ENCODE measurements around the gene UNC50.
A peak's percentile ranks its signal among the peaks of the same experiment; 100 is the strongest.
"Not testable (repeated sequence)": the region's sequence is repeated elsewhere in the genome, so short reads cannot be mapped to it uniquely, and the experiment has no call there.

UNC50 gene

DNA sequence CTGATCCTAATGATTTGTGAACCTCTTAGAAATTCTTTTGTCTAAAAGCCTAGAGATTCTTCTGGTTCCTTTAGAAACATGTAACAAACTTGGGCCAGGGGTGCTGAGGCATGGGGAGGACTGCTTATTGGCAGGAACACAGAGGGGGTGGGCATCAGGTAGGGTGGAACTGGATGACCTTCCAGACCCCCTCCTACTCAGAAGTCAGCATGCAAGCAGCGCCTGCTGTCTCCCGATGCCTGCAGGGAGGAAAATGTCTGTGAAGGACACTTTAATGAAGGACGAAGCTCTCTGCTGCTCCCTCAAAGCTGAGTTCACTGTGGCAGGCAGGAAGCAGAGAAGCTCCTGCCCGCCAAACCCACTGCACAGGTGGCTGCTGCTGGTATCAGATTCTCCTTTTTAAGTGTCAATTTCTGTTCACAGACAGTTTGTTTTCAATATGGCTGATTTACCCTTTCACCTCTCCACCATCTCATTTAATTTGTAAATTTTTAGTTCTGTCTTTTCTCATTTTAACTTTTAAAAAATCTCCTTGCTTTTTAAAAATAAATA lies 19.4 kb upstream of the UNC50 start:
- Histone ChIP-seq H3K27me3 (replicated peaks; ENCODE audit: control insufficient read depth, insufficient read depth, low read length, poor library complexity, severe bottlenecking) (no peaks in the 10 kb centered on the region), H3K4me3 (ENCODE audit: insufficient read depth, low read depth, low read length, poor library complexity, severe bottlenecking) (no peak overlapping the region), H3K9me3 (ENCODE audit: control insufficient read depth, low read length) (no peaks in the 10 kb centered on the region), H3K36me3 (ENCODE audit: control insufficient read depth, insufficient read depth, low read length) (peaks cover 62% of the 10 kb centered on the region), H3K4me1 (ENCODE audit: control insufficient read depth, insufficient read depth, low read length, poor library complexity, severe bottlenecking) (no peaks in the 10 kb centered on the region), H3K27ac (ENCODE audit: insufficient read depth, low read length, poor library complexity, severe bottlenecking) (no peak overlapping the region)
- no peak for DNase-seq

DNA sequence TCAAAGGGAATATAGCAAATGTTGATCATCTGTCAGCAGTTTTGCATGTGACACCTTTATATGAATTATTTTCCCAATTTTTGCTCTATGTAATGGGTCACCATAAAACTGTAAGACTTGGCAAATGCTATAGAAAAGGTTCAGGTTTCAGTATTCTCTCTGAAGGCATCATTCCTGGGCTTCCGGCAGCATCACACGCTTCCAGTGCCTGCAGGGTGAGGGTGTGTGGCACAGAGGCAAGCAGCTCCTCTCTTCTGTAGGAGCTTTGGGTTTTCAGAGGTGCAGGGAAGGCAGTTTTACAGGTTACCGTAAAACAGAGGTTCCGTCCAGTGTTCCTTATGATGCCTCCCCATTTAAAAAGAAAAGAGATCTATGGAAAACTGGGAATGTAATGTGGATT lies 18.9 kb upstream of the UNC50 start:
- H3K27me3 ChIP-seq (replicated peaks; ENCODE audit: control insufficient read depth, insufficient read depth, low read length, poor library complexity, severe bottlenecking), result no peaks in the 10 kb centered on the region
- H3K27ac ChIP-seq (ENCODE audit: insufficient read depth, low read length, poor library complexity, severe bottlenecking), result no peak overlapping the region
- H3K4me3 ChIP-seq (ENCODE audit: insufficient read depth, low read depth, low read length, poor library complexity, severe bottlenecking), result no peak overlapping the region
- H3K4me1 ChIP-seq (ENCODE audit: control insufficient read depth, insufficient read depth, low read length, poor library complexity, severe bottlenecking), result no peaks in the 10 kb centered on the region
- DNase-seq, result no peak
- H3K36me3 ChIP-seq (ENCODE audit: control insufficient read depth, insufficient read depth, low read length), result peaks cover 58% of the 10 kb centered on the region
- no peaks in the 10 kb centered on the region for H3K9me3 ChIP-seq (ENCODE audit: control insufficient read depth, low read length)

DNA sequence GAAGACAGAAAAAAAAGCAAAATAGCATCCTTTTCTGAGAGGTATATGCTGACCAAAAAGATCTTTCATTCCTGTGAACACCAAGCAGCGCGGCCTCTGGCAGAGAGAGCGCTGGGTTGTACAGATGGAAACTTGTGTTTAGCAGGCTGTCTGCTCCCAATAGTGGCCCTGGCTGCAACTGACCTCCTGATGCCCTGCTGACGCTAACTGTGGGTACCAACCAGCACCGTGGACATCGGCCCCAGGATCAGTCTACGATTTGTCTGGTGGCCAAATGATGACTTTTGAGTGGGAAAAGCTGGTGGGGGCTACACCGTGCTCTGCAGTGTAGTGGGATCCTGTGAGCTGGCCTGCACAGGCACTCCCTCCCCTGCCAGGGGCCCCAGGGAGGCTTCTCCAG lies 15.8 kb upstream of the UNC50 start:
- DNase-seq, result no peak
- Histone ChIP-seq H3K9me3 (ENCODE audit: control insufficient read depth, low read length) (no peaks in the 10 kb centered on the region), H3K4me3 (ENCODE audit: insufficient read depth, low read depth, low read length, poor library complexity, severe bottlenecking) (no peak overlapping the region), H3K4me1 (ENCODE audit: control insufficient read depth, insufficient read depth, low read length, poor library complexity, severe bottlenecking) (no peaks in the 10 kb centered on the region), H3K27me3 (replicated peaks; ENCODE audit: control insufficient read depth, insufficient read depth, low read length, poor library complexity, severe bottlenecking) (no peaks in the 10 kb centered on the region), H3K27ac (ENCODE audit: insufficient read depth, low read length, poor library complexity, severe bottlenecking) (no peak overlapping the region), H3K36me3 (ENCODE audit: control insufficient read depth, insufficient read depth, low read length) (peaks cover 45% of the 10 kb centered on the region)

GRCh38 chr2:98594665-98595064 lies 13.7 kb upstream of the UNC50 start:
- H3K36me3 ChIP-seq (ENCODE audit: control insufficient read depth, insufficient read depth, low read length), result peaks cover 39% of the 10 kb centered on the region
- DNase-seq; H3K9me3 ChIP-seq (ENCODE audit: control insufficient read depth, low read length); H3K4me3 ChIP-seq (ENCODE audit: insufficient read depth, low read depth, low read length, poor library complexity, severe bottlenecking); H3K27me3 ChIP-seq (replicated peaks; ENCODE audit: control insufficient read depth, insufficient read depth, low read length, poor library complexity, severe bottlenecking); H3K27ac ChIP-seq (ENCODE audit: insufficient read depth, low read length, poor library complexity, severe bottlenecking); H3K4me1 ChIP-seq (ENCODE audit: control insufficient read depth, insufficient read depth, low read length, poor library complexity, severe bottlenecking): not testable (repeated sequence)

DNA sequence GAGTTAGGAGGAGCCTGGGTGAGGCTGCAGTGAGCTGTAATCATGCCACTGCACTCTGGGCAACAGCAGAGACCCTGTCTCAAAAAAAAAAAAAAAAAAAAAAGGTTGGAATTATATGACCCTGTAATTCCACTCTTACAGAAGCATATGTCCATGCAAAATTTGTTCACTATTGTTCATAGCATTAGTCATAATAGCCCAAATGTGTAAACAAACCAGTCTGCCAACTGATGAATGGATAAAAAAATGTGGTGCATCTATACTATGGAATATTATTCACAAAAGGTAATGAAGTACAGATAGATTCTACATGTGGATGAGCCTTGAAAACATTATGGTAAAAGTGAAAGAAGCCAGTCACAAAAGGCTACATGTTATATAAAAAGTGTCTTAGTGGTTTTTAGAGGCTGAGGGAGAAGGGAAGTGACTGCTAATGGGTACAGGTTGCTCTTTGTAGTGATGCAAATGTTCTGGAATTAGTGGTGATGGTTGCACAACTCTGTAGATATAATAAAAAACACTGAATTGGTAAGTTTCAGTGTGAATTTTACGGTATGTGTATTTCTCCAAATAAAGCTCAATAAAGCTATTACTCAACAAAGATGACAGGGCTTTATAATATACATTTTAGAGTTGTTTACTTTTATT lies 9.5 kb upstream of the UNC50 start:
- no peak for DNase-seq
- no peak overlapping the region for H3K27ac ChIP-seq (ENCODE audit: insufficient read depth, low read length, poor library complexity, severe bottlenecking)
- H3K4me3 ChIP-seq (ENCODE audit: insufficient read depth, low read depth, low read length, poor library complexity, severe bottlenecking), result no peak overlapping the region
- H3K4me1 ChIP-seq (ENCODE audit: control insufficient read depth, insufficient read depth, low read length, poor library complexity, severe bottlenecking), result no peaks in the 10 kb centered on the region
- H3K27me3 ChIP-seq (replicated peaks; ENCODE audit: control insufficient read depth, insufficient read depth, low read length, poor library complexity, severe bottlenecking), result no peaks in the 10 kb centered on the region
- no peaks in the 10 kb centered on the region for H3K9me3 ChIP-seq (ENCODE audit: control insufficient read depth, low read length)
- peaks cover 17% of the 10 kb centered on the region for H3K36me3 ChIP-seq (ENCODE audit: control insufficient read depth, insufficient read depth, low read length)

DNA sequence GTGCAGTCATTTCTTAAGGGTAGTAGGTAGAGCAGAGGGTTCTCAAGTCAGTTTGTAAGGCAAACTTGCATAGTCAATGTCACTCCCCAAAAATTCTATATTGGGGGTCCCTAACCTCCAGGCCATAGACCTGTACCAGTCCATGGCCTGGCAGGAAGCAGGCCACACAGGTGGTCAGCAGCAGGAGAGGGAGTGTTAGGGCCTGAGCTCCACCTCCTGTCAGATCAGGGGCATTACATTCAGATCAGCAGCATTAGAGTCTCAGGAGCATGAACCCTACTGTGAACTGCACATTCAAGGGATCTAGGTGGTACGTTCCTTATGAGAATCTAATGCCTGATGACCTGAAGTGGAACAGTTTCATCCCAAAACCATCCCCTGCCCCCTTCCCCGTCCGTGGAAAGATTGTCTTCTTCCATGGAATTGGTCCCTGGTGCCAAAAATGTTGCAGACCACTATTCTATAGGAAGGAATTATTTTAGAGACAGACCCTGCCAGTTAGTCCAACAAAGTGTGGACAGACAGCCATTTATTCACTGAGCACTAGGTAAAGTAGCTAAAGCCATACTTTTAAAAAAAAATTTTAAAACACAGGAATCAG lies 6.8 kb upstream of the UNC50 start:
- Histone ChIP-seq H3K36me3 (ENCODE audit: control insufficient read depth, insufficient read depth, low read length) (peaks cover 16% of the 10 kb centered on the region), H3K27me3 (replicated peaks; ENCODE audit: control insufficient read depth, insufficient read depth, low read length, poor library complexity, severe bottlenecking) (no peaks in the 10 kb centered on the region), H3K27ac (ENCODE audit: insufficient read depth, low read length, poor library complexity, severe bottlenecking) (no peak overlapping the region), H3K9me3 (ENCODE audit: control insufficient read depth, low read length) (no peaks in the 10 kb centered on the region), H3K4me3 (ENCODE audit: insufficient read depth, low read depth, low read length, poor library complexity, severe bottlenecking) (no peak overlapping the region), H3K4me1 (ENCODE audit: control insufficient read depth, insufficient read depth, low read length, poor library complexity, severe bottlenecking) (peaks cover 6% of the 10 kb centered on the region)
- DNase-seq, result no peak

GRCh38 chr2:98604547-98604946 lies 3.8 kb upstream of the UNC50 start:
- no peak for DNase-seq
- peaks cover 22% of the 10 kb centered on the region for H3K4me1 ChIP-seq (ENCODE audit: control insufficient read depth, insufficient read depth, low read length, poor library complexity, severe bottlenecking)
- H3K27me3 ChIP-seq (replicated peaks; ENCODE audit: control insufficient read depth, insufficient read depth, low read length, poor library complexity, severe bottlenecking), result no peaks in the 10 kb centered on the region
- no peaks in the 10 kb centered on the region for H3K9me3 ChIP-seq (ENCODE audit: control insufficient read depth, low read length)
- H3K36me3 ChIP-seq (ENCODE audit: control insufficient read depth, insufficient read depth, low read length), result peaks cover 16% of the 10 kb centered on the region
- H3K4me3 ChIP-seq (ENCODE audit: insufficient read depth, low read depth, low read length, poor library complexity, severe bottlenecking), result no peak overlapping the region
- no peak overlapping the region for H3K27ac ChIP-seq (ENCODE audit: insufficient read depth, low read length, poor library complexity, severe bottlenecking)

- Histone ChIP-seq H3K4me3 (ENCODE audit: insufficient read depth, low read depth, low read length, poor library complexity, severe bottlenecking) (no peak overlapping the region), H3K27ac (ENCODE audit: insufficient read depth, low read length, poor library complexity, severe bottlenecking) (peak overlapping the region; percentile 37), H3K4me1 (ENCODE audit: control insufficient read depth, insufficient read depth, low read length, poor library complexity, severe bottlenecking) (peaks cover 26% of the 10 kb centered on the region), H3K36me3 (ENCODE audit: control insufficient read depth, insufficient read depth, low read length) (peaks cover 10% of the 10 kb centered on the region), H3K27me3 (replicated peaks; ENCODE audit: control insufficient read depth, insufficient read depth, low read length, poor library complexity, severe bottlenecking) (no peaks in the 10 kb centered on the region), H3K9me3 (ENCODE audit: control insufficient read depth, low read length) (no peaks in the 10 kb centered on the region)
- DNase-seq, result no peak
Measured at GRCh38 chr2:98605076-98605475, 3.3 kb upstream of the UNC50 start.

DNA sequence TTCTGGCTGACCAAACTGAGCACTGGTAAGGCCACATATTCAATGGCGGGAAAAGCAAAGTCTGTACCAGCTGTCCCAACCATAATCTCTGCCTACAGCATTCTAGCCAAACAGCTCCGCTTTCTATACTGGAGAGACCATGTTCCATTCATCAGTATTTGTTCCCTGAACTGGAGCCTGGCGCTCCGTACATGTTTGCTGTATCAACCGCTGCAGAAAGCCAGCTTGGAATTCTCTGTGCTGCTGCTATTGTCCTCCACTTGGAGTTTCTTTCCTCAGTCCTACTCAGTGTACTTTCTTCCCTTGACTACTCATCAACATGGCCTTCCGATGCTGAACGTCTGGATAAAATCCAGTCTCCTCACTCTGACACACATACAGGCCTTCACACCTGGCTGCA lies 2.0 kb upstream of the UNC50 start:
- no peaks in the 10 kb centered on the region for H3K9me3 ChIP-seq (ENCODE audit: control insufficient read depth, low read length)
- no peak for DNase-seq
- H3K27ac ChIP-seq (ENCODE audit: insufficient read depth, low read length, poor library complexity, severe bottlenecking), result no peak overlapping the region
- peaks cover 10% of the 10 kb centered on the region for H3K36me3 ChIP-seq (ENCODE audit: control insufficient read depth, insufficient read depth, low read length)
- no peaks in the 10 kb centered on the region for H3K27me3 ChIP-seq (replicated peaks; ENCODE audit: control insufficient read depth, insufficient read depth, low read length, poor library complexity, severe bottlenecking)
- no peak overlapping the region for H3K4me3 ChIP-seq (ENCODE audit: insufficient read depth, low read depth, low read length, poor library complexity, severe bottlenecking)
- peaks cover 31% of the 10 kb centered on the region for H3K4me1 ChIP-seq (ENCODE audit: control insufficient read depth, insufficient read depth, low read length, poor library complexity, severe bottlenecking)

DNA sequence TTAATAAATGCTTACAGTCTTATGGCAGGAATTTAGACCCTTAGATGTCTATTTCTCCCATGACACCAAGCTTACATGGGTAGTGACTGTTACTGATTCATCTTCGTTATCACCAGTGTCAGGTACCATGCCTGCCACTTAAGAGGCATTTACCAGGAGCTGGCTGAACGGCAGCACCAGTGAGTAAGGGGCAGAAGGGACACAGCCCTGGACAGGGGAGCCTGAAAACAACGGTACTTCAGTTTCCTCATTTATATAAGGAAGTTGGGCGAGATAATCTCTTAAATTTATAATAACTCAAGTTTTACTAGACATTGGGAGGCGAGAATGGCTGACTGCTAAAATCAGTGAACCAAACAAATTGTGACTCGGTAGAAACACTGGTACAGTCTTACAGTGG lies 1.3 kb upstream of the UNC50 start:
- Histone ChIP-seq H3K4me1 (ENCODE audit: control insufficient read depth, insufficient read depth, low read length, poor library complexity, severe bottlenecking) (peaks cover 31% of the 10 kb centered on the region), H3K36me3 (ENCODE audit: control insufficient read depth, insufficient read depth, low read length) (peaks cover 6% of the 10 kb centered on the region), H3K27me3 (replicated peaks; ENCODE audit: control insufficient read depth, insufficient read depth, low read length, poor library complexity, severe bottlenecking) (no peaks in the 10 kb centered on the region), H3K27ac (ENCODE audit: insufficient read depth, low read length, poor library complexity, severe bottlenecking) (peak overlapping the region; percentile 92), H3K4me3 (ENCODE audit: insufficient read depth, low read depth, low read length, poor library complexity, severe bottlenecking) (peak overlapping the region; percentile 99), H3K9me3 (ENCODE audit: control insufficient read depth, low read length) (no peaks in the 10 kb centered on the region)
- no peak for DNase-seq

Data from effector memory CD4-positive, alpha-beta T cell (primary cell).